ENCODE data around the gene MARK3.

Gene MARK3

DNA sequence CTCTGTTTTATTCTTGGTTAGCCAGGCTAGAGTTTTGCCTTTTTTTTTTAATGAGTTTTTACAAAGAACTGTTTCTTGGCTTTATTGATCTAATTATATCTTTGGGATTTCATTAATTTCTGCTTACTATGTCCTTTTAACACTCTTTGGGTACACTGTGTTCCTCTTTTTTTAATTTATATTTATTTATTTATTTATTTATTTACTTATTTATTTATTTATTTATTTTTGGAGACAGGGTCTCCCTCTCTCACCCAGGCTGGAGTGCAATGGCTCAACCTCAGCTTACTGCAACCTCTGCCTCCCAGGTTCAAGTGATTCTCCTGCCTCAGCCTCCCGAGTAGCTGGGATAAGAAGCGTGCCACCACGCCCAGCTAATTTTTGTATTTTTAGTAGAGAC lies 15.1 kb upstream of the MARK3 start:
- DNase-seq: no peak

DNA sequence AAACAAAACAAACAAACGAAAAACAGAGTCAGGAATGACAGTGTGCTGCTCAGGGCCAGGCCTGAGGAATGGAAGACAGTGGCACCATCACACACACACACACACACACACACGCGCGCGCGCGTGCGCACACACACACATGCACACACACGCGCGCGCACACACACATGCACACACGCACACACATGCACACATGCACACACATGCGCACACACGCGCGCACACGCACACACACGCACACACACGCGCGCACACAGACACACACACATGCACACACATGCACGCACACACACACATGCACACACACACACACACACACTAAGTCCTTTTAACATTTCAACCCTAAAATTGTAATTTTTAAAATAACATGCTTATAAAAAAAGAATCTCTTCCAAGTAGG lies 13.2 kb upstream of the MARK3 start:
- no peak for DNase-seq

DNA sequence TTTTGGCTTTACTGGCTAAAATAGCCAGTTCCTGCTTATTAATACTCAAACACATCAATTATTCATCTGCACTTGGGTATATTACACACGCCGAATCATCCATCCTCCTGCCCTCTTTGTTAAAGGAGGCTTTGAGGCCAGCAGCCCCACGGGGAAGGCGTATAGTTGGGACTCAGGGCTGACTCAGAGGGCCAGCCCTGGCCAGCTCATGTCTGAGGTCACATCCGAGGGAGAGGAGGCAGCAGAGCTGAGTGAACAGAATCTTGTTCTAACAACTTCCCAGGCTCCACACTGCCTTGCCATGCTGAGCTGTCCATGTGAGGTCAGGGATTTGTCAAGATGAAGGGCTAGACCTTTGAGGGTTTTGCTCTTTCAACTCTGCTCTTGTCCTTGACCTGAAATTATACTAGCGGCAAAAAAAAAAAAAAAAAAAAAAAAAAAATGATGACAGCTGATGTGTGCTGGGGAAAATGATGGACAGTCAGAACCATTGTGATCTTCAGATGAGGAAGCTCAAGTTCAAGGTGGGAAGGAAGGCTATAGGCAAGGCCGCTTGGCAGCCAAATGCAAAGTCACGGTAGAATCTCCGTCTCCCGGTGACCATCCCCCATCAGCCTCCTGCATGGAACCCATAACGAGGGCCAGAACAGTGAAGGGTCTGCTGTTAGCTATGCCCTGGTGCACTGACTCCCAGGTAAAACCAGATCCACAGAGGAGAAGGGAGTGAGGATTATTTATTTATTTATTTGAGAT lies 12.5 kb upstream of the MARK3 start:
- no peak for DNase-seq

DNA sequence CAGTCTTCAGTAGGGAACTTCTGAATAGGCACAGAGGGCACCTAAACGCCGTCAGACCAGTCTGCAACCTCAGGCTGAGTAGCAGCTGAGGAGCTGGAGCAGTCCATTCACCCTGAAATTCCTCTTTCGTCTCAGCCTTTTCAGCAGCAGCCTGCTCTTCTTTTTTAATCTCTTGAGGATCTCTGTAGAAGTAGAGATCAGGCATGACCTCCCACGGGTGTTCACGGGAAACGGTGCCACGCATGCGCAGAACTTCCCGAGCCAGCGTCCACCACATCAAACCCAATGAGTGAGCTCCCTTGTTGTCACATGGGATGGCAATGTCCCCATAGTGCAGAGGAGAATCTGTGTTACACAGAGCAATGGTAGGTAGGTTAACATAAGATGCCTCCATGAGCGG lies 11.1 kb upstream of the MARK3 start:
- DNase-seq: no peak

DNA sequence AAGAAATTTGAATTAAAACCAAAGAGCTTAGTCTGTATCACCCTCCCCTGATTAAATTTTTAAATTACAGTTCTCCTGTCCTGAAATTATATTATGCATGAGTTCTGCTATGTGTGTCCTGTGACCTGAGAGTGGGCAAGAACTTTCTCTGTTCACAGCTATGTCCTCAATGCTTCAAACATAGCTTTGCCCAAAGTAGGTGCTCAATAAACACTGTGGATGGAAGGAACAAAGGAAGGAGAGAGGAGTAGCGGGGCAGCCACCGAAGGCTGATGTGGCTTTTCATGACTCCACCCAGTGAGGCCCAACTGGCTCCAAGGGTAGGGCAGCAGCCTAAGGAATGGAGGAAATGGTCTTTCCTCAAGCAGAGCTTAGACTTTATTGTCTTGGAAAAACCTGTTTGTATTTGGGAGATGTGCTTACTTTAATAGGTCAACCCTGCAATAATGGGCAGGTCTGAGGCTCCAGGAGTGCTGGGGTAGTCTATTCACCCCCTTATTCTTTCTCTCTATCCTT lies 7.6 kb upstream of the MARK3 start:
- no peak for DNase-seq

DNA sequence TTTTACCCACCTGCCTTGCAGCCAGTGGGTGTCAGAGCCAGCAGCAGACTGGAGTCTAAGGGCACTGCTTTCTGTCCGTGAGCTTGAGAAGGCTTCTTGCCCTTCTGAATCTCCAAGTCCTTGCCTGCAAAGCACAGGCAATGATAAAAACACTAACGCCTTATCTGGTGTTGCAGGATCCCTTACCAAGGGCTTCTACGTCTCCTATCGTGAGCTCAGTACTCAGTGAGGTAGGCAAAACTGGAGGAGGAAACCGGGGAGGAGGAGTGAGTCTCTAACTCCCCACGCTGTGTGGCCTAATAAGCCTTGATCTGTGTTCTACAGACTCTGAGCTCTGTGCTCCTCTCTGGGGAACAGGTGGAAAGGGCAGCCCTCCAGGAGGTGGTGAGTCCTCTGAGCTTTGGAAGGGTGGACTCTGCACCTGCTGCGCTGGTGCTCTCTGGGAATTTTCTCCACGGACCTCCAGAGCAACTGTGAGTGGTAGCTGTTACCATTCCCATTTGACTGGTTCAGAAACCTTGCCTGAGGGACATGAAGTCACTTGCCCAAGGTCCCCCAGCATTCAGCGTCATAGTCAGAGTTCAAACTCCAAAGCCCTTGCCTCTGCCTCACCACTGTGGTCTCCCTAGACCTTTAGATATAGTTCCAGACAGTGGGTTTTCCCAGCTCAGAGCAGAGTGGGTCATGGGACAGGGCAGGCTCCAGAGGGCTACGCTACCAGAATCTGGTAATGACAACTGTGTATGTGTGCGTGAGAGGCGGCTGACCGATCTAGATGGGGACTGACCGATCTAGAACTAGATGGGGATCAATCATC lies 7.0 kb upstream of the MARK3 start:
- no peak for DNase-seq

DNA sequence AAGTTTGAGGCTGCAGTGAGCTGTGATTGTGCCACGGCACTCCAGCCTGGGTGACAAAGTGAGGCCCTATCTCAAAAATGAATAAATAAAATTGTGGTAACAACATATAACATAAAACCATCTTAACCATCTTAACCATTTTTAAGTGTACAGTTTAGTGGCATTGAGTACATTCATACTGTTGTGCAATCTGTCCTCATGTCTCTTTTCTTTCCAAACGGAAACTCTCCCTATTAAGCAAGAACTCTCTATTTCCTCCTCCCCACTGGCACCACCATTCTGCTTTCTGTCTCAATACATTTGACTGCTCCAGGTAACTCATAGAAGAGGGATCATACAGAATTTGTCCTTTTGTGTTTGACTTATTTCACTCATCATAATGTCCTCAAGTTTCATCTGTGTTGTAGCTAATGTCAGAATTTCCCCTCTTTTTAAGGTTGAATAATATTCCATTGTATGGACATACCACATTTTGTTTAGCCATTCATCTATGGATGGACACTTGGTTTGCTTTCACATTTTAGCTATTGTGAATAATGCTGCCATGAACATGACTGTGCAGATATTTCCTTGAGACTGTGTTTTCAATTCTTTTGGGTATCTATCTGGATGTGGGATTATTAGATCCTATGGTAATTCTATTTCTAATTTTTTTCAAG lies 4.4 kb upstream of the MARK3 start:
- DNase-seq: no peak

DNA sequence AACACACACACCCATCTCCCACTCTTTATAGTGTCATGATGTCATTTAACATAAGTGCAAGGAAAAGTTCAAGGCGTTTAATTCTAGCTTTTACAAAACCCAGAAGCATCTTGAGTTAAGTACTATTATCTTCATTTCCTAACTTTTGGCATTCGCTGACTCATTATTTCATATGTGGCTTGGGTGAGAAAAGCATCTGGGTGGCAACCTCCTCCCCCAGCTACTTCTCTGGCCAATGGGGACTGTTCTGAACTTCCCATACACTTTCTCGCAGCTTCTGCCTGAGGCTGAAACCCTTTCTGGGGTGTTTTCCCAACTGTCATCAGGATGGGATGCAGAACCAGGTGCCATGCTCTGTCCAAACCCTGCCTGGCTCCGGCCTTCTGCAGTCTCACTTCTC lies 2.8 kb upstream of the MARK3 start:
- DNase-seq: no peak

DNA sequence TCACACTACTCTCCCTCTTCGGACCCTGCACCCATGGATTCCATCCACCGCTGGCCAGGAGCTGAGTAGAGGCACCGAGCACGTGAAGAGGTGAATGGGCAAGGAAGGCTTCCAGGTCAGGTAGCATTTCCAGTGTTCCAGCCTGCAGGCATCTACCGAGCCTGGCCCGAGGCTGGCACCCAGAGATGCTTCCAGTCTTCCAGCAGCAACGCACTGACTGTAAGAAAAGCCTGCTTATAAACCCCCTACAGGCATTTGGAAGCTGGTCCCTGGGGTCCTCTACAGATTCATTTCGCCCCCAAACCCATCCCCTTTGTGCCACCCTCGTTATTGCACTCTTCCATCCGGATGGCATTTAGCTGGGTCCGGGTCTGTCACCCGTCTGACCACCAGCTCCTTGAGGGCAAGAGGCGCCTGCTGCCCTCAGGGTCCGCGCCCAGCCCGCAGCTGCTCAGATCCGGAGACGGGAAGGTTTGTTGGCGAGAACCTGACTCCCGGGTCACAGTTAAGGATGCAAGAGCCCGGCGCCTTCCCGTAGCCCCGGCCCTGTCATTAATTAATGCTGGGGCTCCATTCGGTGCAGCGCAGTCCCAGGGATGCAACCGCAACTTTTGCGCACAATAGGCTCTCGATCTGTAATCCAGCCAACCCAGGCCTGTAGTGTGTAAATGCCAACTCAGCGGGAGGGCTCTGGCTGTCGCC lies 614 bp upstream of the MARK3 start:
- DNase-seq: no peak

DNA sequence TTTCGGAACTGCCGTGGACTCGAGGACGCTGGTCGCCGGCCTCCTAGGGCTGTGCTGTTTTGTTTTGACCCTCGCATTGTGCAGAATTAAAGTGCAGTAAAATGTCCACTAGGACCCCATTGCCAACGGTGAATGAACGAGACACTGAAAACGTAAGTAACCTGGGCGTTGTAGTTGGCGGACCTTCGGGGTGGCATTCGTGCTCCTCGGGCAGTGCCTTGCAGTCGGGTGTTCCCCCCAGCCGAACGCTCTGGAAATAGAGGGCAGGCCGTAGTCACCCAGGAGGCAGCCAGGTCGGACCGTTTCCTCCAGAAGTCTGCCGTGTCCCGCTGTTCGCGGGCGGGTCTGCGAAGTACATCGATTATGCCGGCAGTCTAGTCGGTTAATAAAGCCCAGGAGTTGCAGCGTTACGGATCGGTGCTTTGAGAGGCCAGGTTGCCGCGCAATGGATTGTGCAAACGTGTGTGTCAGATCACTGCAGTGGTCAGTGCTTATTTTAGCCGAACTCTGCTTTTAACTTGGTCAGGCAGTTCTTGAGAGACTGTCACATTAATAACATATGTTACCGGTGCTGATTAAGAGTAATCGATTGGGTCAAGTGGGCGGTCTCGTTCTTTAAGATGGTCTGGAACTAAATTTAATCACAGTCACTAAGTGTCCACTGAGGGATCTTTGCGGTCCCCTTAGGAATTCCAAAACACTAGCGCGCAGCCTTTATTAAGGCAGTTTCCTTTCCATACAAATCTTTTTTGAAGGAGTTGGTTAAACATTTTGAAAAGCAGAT lies 906 bp downstream of the MARK3 start:
- peak; percentile 32 for DNase-seq

DNA sequence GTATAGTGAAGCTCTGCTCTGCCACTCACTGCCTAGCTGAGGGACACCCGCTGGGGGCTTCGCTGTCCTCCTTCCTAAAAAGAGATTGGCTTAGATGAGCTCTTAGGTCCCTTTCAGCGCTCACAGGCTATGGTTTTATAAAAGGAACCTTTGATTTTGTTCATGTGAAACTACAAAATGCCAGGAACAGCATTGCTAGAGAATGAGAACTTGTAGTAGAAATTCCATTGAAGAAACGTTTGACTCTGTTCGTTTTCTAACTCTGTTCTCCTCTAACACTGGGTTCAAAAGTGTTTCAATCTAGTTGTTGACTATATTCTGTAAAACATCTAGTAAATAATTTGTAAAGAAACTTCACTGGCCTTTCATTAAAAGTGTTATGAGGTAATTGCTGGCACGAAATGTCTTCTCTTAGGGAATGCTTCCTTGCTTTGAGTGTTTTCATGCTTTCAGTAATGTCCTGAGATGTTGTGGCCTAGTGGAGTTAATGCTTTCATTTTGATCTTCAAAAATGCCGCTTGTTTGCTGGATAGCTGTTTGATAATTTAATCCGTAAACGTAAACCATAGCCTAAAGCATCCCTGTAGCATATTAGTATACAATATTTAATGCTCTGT lies 1.6 kb downstream of the MARK3 start:
- DNase-seq: no peak

DNA sequence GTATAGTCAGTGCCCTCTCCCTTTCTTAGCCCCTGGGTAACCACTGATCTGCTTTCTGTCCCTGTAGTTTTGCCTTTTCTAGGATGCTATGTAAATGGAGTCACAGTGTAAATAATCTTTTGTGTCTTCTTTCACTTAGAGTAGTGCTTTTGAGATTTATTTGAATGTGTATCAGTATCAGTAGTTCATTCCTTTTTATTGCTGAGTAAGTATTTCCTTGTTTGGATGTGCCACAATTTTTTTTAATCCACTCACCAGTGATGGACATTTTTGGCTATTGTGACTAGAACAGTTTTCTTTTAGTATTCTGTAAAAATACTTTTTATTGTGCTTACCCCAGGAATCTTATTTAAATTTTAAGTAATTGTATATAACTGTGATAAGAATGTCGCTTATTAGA lies 3.4 kb downstream of the MARK3 start:
- no peak for DNase-seq

DNA sequence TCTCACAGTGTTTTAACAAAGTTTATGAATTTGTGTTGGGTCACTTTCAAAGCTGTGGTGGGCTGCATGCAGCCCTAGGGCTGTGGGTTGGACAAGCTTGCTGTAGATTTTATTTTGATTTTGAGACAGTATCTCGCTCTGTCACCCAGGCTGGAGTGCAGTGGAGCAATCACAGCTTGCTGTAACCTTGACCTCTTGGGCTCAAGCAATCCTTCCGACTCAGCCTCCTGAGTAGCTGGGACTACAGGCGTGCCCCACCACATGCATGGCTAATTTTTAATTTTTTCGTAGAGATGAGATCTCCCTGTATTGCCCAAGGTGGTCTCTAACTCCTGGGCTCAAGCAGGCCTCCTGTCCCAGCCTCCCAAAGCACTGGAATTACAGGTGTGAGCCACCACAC lies 5.4 kb downstream of the MARK3 start:
- DNase-seq: no peak

DNA sequence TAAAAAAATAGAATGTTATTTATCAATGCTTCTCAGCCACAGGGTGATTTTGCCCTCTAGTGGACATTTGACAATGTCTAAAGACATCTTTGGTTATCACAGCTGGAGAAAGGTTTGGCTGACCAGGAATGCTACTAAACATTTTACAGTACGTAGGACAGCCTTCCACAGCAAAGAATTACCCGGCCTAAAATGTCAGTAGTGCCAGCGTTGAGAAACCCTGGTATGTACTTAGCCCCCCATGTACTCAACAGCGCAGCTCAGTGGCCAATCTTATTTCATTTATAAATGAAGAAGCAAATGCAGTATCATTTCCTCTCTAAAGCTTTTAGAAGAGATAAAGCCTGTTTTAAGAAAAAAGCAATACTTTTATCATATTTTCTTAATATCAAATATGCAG lies 5.8 kb downstream of the MARK3 start:
- peak; percentile 44 for DNase-seq

DNA sequence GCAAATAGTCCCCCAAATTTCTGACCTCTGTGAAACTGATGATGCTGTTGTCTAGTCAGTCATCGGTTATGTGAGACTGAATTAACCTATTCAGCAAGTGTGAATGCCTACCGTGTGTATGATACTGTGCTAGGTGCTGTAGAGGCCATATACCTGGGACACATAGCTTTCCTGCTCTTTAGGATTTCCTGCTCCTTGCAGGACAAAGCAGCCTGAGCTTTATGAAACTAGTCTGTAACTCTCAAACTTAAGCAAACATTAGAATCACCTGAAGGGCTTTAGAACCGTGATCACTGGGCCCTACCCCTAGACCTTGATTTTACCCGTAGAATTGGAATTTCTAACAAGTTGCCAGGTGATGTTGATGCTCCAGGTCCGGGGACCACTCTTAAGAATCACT lies 6.9 kb downstream of the MARK3 start:
- DNase-seq: no peak

DNA sequence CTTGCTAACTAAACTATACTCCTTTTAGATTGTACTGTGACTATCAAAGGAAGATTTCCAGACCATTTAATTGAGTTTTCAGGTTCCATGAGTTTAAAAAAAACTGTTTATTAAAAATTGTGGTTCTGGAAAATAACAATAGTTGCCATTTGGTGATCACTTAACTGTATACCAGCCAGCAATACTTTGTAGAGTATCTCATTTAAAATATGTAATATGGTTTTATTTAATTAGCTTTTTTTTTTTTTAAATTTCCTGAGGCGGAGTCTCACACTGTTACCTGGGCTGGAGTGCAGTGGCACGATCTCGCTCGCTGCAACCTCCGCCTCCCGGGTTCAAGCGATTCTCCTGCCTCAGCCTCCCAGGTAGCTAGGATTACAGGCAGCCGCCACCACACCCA lies 7.4 kb downstream of the MARK3 start:
- no peak for DNase-seq

DNA sequence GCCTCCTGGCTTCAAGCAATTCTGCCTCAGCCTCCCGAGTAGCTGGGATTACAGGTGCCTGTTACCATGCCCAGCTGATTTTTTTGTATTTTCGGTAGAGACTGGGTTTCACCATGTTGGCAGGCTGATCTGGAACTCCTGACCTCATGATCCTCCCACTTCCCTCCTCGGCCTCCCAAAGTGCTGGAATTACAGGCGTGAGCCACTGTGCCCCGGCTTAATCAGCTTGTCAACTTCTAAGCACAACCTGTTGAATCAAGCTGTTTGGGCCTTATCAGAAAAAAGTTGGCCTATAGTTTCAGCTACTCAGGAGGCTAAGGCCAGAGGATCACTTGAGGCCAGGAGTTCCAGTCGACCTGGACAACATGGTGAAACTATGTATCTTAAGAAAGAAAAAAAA lies 7.9 kb downstream of the MARK3 start:
- no peak for DNase-seq

DNA sequence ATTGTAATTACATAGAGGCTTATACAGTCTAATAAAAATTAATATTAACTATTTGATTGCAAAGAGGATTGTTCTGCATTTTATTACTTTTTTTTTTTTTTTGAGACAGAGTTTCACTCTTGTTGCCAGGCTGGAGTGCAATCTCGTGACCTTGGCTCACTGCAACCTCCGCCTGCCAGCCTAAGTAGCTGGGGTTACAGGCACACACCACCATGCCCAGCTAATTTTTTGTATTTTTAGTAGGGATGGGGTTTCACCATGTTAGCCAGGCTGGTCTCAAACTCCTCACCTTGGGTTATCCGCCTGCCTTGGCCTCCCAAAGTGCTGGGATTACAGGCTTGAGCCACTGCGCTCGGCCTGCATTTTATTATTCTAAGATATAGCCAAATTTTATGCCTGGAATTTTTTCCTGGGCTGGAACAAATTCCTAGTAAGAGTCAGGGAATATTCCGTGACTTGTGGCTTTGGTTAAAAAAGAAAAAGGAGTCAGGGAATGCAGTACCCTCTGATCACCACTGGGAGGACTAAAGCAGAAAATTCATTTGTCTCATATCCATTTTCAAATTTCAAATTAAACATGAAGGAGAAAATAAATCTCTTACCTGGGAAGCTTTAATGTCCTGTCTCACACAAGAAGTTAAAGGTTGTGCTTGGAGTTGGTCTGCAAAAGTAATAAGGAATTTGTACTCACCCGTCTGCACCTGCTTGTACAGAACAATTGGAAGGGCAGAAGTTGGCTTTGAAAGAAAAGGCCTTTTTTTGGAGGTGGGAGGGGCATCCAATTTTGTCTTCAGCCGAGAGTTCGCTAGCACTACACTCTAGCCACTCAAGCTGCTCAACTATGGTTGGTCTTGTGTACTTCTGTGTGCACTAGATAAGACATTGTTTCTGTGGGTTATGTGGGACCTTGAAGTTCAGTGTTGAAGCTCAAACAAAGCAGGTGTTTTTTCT lies 8.7 kb downstream of the MARK3 start:
- DNase-seq: no peak

DNA sequence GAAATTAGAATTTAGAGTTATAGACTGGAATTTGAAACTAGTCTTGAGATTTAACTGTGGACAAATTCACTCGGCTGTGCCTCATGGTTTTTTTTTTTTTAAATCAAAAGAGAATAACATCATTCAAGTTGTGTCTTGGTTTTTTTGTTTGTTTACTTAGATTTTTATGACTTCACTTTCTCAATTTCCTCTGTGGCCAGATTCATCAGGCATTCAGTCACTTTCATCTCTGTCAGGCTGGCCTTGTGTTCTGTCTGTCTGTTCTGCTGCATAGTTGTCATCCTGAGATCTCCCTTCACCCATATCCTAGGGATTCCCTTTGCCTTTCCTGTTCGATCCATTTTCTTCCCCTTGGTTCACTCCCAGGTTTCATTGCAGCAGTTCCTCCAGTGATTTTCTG lies 10.0 kb downstream of the MARK3 start:
- DNase-seq: no peak

DNA sequence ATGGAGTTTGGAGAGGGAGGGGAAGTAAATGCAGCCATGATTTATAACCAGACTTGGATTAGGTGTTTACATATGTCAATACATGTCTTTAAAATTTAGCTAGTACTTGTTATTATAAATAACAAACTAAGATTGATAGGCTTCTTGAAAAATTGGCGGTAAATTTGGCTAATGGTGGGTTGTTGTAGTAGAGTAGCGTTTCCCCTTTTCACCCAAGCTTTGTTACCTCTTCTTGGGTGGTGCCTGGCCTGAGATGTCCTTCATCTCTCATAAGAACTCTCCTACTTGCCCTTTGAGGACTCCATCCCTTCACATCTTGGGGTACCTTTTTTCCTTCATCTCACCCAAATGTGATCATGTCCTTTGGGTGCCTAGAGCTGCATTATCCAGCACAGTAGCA lies 11.2 kb downstream of the MARK3 start:
- DNase-seq: no peak
